ENCODE measurements around the gene RFTN1.
A peak's percentile ranks its signal among the peaks of the same experiment; 100 is the strongest.

RFTN1 gene

DNA sequence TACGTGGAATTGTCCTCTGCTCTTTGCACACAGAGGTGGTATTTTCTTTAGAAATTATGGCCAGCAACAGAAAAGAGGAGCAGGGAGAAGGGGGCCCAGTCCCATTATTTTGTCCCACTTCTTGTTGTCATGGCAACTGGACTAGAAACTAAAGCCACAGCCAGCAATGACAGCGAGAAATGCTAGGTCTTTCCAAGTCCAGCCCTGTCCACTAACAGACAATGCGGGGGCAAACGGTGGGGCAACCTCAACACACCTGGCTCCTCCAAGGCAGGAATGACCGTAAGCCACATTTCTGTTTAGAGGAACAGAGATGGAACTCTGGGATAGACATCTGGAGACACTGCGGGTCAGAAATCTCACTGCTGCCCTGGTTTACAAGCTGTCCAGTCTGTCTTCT, 107.3 kb downstream of the RFTN1 start:
- DNase-seq (ENCODE audit: low spot score) = no peak

DNA sequence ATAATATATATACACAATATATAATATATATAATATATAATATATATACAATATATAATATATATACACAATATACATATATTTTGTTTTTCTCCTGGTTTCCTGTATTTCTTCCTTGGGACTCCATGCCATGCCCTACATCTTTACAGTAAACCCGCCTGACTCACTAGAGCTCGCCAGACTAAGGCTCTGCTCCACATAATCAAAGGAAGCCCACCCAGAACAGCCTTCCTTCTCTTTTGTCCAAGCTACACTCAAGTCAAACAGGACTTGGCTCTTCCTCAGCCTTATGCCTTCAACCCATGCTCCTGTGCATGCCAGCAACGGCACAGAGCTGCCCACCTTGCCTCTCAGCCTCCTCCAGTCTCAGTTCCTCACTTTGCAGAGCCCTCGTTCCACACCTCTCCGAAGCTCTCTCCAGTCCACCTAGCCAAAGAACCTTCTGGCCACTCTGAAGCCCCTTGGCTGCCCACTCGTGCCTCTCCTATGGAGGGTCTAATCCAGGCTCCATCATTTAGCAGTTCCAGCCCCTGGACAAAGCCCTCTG, 109.1 kb downstream of the RFTN1 start:
- DNase-seq (ENCODE audit: low spot score) = no peak

DNA sequence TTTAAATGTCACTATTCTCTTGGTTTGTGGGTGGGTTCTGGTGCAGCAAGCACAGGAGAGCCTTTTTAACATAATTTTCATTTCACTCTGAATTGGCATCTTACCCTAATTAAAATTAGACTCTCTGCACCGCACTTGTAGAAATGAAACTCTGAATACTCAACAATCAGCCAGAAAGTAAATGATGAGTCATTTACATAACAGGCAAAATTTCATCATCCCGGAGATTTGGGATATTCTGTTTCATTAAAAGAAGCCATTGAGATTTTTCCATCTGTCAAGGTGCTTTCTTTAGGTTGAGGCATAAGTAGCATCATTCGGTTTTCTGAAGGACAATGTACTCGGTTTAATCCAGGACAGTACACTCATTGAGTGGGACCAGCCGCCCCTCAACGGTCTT, 111.0 kb downstream of the RFTN1 start:
- DNase-seq (ENCODE audit: low spot score) = no peak

DNA sequence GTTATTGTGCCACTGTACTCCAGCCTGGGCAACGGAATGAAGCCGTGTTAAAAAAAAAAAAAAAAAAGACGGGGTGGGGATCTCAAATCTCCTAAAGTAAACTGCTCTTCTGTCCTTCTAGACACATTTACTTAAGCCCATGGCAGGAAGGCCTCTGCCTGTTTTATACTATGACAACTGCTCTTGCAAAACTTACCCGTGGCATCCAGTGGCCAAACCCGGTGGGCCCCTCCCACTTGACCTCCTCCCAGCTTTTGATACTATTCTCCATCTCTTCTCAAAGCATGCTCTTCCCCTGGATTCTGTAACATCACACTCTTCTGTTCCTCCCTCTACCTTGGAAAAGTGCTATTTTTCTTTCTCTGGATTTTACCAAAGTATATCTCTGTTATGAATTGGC, 112.2 kb downstream of the RFTN1 start:
- no peak for DNase-seq (ENCODE audit: low spot score)

DNA sequence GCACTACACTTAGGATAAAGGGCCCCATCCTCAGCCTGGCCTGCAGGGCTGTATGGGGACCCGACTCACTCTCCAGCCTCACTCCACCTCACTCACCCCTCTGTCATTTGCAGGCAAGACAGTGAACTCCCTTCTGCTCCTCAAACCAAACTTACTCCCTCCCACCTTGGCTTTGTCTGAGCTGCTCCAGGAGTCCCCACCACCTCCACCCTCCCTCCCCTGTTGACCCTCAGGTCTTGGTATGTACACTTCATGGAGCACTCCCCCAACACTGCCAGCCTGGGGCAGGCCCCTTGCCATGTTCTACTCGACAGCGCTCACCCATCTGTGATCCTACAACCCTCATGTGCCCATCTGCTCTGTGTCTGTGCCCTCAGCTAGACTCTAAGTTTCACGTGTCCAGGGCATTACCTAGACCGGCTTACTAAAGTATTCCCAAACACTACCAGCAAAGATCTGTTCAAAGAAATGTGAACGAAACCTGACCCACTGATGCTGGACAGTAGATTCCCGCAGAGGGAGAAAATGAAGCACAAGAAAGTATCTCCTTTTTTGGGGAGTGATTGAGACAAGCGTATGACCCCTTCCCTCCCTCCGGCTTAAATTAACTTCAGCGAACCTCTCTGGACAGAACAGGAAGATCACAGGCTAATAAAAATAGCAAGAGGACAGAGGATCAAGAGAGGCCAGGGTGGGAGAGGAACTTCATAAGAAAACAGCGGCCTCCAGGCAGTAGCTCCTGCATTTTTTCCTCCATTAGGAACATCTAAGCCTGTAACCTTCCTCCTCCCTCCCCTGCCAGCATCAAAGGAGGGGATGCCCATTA, 113.2 kb downstream of the RFTN1 start:
- no peak for DNase-seq (ENCODE audit: low spot score)

DNA sequence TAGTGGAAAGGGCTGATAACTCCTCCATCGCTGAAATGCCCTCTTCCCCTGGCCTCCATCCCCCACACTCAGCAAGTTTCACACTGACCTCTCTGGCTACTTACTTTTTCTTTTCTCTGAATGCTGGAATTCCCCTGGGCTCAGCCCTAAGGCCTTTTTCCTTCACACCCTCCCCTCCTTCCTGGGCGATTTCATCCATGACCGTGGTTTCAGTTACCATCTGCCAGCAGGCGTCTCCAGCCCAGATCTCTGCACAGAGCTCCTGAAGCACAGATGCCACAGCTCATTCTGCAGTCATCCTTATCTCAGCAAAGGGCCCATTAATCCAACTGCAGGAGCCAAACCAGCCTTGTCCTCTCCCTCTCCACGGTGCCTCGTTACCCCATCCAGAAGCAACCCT, 114.0 kb downstream of the RFTN1 start:
- no peak for DNase-seq (ENCODE audit: low spot score)

DNA sequence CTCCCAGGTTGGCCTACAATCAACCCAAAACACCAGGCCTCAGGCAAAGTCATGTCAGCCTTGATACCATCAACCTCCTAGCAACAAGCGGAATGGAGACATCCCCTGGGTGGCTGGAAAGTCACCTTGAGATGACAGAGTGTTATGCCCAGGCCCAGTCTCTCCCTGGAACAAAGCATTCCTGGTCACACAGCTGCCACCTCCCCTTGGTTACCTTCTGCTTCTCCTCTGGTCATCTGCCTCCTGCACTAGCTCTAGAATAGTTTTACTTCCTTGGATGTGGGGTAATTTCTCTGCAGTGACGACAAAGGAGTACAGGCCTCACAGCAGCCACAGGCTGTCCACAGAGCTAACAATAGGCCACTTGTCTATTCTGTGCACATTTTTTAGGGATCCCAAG, 114.9 kb downstream of the RFTN1 start:
- DNase-seq (ENCODE audit: low spot score) = no peak

DNA sequence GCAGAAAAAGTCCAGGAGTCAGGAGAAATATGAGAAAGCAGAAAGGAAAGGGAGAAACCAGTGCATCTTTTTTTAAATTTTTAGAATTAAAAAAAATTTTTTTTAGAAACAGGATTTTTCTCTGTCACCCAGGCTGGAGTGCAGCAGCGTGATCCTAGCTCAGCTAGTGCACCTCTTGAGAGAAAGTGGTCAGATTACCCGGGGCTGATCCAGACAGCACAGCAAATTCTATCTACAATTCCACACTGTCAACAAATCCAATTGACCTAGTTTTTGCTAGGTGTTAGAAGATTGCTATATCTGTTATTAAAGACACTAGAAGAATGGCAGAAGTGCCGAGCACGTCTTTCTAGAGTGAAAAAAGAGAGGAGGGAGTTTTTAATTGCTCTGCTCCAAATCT, 117.3 kb downstream of the RFTN1 start:
- DNase-seq (ENCODE audit: low spot score) = no peak

DNA sequence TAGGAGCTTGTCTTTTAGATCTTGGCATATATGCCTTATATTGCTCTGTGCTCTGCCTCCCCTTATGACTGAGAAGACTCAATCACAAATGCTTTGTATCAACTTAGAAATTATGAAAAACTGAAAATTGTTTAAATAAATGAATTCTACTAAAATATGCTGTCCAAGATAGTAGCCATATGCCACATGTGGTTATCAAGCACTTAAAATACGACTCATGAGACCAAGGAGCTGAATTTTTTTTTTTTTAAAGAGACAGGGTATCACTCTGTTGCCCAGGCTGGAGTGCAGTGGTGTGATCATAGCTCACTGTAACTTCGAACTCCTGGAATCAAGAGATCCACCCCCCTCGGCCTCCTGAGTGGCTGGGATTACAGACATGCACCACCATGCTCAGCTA, 118.3 kb downstream of the RFTN1 start:
- no peak for DNase-seq (ENCODE audit: low spot score)

DNA sequence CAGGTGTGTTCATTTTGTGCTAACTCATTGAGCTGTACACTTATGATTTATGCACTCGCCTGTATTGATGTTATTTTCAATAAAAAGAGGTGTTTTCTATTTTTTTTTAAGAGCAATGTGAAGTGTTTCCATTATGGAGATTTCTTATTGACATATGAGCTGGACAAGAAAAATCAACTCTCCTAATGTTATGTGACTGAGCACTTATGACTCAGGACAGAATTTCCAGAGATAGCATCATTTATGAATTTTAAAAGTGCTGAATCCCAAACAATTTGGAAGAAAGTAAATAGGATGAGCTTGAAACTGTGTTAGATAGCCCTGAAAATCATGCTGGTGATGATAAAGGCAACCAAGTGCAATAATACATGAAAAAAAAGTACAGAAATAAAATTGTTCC, 118.9 kb downstream of the RFTN1 start:
- DNase-seq (ENCODE audit: low spot score) = no peak

DNA sequence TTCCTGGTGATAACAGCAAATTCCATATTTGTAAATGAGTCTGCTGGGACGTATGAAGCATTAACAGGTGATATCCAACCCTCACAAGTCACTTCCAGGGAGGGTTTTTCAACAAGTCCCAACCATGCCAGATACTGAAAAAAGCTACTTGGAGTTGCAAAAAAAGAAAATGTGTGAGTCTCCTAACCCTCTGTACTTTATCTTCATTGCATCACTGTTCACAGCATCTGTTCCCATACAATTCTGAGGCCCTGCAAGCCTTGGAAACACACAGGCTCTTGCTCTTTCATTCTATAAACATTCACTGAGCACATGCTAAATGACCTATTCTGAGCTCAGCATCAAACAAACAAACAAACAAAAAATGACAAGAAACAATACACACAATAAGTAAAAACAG, 120.8 kb downstream of the RFTN1 start:
- no peak for DNase-seq (ENCODE audit: low spot score)

DNA sequence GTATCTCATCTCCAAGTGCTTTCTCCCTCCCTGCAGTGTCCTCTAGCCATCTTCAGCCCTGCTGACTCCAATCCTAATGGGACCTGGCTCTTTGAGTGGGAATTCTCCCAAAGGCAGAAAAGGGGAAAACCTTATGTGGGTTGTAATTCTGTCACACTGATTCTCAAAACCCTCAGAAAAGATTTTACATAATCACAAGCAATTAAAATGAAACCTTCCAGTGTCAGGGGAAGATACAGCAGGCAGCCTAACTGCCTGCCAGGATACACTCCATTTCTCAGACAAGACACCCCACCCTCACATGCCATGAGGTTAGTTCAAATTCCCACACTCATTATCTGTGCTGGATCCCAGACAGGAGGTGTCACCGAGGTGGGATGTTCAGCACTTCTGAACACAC, 121.4 kb downstream of the RFTN1 start:
- DNase-seq (ENCODE audit: low spot score) = peak; percentile 44

DNA sequence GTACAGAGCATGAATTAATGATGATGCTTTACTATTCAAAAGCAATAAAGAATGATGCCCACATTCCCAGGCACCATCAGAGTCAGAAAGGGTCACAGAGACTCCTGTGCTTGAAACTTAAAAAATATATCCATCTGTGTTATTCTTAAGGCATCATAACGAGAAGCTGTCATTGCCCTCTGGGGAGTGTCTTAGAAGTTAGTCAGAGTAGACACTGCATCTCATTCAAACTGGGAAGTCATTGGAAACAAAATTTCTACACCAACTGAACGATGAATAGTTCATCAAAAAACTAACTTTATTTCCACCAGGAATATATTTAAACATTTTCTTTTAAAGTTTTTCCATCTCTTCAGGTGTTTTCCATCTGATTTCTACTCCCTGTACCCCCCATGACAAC, 122.9 kb downstream of the RFTN1 start:
- no peak for DNase-seq (ENCODE audit: low spot score)

DNA sequence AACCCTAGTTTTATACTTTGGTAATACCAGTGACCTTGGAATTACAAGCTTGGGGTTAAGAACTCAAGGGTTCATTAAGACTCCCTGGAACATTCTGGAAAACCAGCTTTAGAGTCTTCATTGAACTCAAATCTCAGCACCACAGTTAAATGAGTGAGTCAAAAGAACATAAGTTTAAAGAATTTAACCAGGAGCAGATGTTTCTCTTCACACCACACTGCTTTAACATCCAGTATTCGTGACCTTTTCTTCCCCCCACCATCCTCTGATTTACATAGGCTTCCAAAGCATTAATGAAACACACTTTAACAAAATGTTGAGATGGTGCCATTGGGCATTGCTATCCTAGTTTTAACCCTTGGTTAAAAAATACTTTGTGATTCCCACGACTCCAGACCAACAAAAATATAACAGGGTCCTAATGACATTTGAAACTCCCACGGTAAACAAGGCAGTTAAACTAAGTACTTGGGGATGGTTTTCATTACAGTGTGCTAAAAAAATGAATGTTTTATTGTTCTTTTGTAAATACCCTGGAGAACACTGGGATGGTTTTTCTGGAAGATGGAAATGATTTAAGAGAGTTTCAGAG, 124.6 kb downstream of the RFTN1 start:
- DNase-seq (ENCODE audit: low spot score) = no peak

DNA sequence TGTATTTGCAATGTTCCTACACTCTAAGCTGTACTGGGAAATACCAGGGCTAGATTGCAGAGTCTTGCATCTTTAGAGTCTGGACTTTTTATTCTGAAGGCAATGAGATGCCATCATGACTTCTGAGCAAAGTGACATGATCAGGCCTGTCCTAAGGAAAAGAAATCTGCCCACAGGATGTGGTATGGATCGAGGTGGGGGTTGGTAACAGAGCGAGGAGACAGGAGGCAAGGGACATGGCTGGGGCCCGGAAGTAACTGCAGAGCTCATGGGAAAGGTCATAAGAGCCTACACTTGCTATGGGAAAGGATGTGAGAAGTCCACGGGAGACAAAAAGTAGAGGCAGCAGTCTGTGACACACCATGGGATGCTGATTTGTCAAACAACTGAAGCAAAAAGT, 126.9 kb downstream of the RFTN1 start:
- DNase-seq (ENCODE audit: low spot score) = no peak

DNA sequence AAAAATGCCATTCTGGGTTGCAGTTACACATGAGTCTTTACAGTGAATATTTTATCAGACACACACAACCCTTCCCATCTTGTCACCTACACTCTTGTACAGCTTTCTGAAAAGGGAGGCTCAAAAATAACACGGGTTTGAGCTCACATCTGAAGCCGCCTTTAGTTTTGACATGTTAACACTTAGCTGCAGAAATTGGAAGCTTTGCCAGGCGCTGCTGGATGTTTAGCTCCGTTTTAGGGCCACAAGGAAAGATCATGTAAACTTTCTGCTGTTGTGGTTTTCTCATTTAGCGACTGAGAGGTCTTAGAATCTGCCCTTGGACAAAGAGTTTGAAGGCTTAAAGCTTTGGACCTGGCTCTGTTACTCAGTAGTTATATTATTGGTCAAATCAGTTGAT, 128.3 kb downstream of the RFTN1 start:
- no peak for DNase-seq (ENCODE audit: low spot score)

DNA sequence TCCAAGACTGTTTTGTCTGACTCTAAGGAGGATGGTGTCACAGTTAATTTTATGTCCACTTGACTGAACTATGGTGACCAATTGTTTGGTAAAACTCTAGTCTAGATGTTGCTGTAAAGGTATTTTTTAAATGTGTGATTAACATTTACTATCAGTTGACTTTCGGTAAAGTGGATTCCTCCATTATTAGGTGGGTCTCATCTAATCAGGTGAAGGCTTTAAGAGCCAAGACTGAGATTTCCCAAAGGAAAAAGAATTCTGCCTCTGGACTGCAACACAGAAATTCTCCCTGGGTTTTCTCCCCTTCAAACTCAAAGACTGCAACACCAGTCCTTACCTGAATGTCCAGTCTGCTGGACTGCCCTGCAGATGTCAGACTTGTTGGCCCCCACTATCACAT, 129.6 kb downstream of the RFTN1 start:
- DNase-seq (ENCODE audit: low spot score) = no peak

DNA sequence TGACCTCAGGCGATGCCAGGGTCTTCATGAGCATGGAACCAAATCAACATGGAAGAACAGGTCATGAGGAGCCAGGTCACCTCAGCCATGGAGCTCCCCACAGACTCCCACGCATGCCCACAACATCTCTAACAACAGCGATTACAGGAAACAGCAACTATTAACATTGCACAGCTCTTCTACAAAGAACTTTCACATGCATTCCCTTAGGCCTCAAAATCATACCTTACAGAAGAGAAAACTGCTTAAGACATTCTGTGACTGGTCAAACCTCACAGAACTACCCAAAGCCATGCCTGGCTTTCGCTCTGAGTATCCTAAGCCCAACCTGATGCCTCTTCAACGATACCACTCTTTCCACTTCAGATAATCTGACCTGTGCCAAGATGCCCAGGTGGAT, 130.7 kb downstream of the RFTN1 start:
- no peak for DNase-seq (ENCODE audit: low spot score)

DNA sequence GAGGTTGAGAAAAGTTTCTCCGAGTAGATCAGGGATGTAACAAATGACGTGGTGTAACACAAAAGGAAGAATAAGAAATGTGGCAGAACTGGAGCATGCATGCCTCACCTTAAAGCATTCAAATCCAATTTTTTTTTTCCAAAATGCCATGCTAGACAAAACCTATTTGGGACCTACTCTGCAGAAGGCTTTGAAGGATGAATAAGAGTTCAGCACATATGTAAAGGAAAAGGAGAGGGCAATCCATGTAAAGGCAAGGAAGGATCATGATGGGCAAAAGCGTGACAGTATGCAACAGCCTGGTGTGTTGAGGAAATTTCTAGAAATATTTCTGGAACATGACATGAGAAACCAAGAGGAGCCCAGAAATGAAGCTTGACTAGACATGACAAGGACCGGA, 132.1 kb downstream of the RFTN1 start:
- no peak for DNase-seq (ENCODE audit: low spot score)

DNA sequence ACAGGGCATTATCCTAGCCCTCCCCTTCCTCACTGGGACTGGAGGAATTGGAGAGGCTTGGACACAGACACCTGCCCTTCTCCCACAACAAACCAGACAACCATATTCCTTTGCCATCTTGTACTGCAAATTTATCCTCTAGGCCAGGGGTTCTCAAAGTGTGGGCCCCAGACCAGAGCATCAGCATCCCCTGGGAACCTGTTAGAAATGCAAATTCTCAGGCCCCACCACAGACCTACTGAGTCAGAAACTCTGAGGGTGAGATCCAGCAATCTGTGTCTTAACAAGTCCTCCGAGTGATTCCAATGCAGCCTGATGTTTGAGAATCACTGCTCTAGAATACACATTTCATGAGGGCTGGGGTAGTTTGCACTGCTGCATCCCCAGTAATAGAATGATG, 133.1 kb downstream of the RFTN1 start:
- DNase-seq (ENCODE audit: low spot score) = no peak

DNA sequence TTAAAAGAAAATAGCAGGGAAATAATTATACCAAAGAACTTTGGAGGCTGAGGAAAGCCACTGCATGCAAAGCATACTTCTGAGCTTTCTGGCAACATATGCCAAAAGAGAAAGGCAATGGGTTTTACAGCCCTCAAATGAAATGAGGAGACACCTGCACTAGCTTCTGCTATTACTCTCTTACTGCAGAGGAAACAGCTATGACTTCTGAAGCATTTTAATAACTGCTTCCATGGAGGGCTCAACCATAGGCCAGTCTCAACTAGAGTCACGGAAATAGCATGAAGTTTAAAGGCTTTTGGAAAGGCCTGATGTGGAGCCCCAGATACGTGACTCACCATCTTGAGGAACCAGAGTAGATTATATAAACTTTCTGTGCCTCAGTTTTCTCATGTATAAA, 133.7 kb downstream of the RFTN1 start:
- DNase-seq (ENCODE audit: low spot score) = no peak

DNA sequence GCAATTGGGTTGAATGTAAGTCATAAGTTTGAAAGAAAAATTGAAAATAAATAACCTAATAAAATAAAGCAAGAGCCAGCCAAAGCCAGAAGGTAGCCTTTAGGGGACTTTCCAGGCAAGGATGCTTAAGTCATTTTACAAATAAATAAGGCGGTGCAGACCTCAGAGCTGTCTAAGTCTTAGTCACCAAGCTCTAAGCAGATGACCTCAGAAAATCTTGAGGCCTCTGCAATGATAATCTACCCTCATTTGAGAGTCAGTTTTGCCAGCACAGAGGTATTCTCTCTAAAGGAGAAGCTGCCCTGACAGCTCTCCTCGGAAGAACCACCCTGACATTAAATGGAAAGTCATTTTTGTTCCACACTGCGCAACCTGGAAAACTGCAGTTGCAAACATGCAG, 134.6 kb downstream of the RFTN1 start:
- no peak for DNase-seq (ENCODE audit: low spot score)

DNA sequence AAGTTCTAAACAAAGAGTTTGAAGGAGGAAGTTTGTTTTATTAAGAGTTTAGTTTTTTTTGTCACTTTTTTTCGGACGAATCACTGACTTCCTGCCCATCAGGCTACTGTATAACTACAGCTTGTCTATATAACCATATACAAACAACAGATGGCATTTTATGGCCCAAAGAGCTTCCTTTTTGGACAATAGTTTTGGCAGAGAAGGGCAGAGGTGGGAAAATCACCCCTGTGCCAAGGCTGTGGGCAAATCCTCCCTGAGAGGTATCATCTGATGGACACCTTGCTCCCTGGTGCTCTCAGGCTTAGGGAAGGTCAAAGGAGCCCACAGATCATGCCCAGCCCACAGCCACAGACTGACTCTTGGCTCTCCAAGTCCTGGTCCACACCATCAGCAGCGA, 135.1 kb downstream of the RFTN1 start:
- no peak for DNase-seq (ENCODE audit: low spot score)

DNA sequence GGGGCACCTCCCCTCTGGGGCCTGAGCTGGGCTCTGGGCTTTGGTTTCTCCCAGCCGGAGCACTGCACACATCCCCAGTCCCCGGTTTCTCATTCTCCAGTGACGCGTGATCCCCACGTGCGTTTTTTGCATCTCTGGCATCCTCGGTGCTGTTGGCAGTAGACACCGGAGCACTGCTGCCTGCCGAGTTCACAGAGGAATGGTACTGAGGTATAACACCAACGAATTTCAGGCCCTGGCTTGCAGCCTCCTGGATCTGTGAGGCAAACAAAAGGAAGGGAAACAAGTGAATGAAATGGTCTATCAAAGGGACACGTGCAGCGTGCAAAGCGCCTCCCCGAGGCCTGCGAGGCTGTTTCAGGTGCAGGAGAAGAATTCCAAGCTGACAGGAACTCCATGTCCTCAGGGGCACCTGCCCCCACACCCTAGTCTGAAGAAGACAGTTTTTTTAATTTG, 135.6 kb downstream of the RFTN1 start:
- DNase-seq (ENCODE audit: low spot score) = no peak
